DND-41 (cell line): ENCODE data around the gene CAMSAP2.

Source experiments
- ATAC-seq: fragments of 200-7000 bp; cut with Tn5 transposase; 3 replicates; pipeline ENCODE4 v1.9.1; 2021; ENCODE audit warnings: low read depth; ENCODE audit not compliant: insufficient read depth
- DNase-seq: peaks from one replicate; pipeline ENCODE4 v3.0.0-alpha.2; 2020
- H2AFZ ChIP-seq: 2 replicates; pipeline ENCODE4 v1.6.0; 2012; ENCODE audit warnings: low read depth, low read length
- H3K27ac ChIP-seq: 2 replicates; pipeline ENCODE4 v1.5.1; 2012; ENCODE audit warnings: low read length, inconsistent platforms
- H3K27me3 ChIP-seq: fragments of 200-600 bp; sonication (generic); 2 replicates; pipeline ENCODE4 v1.6.0; 2012; ENCODE audit warnings: low read length, mild to moderate bottlenecking, inconsistent platforms; ENCODE audit not compliant: insufficient read depth, poor library complexity
- H3K36me3 ChIP-seq: 2 replicates; pipeline ENCODE4 v1.5.1; 2012; ENCODE audit warnings: low read length, inconsistent platforms; ENCODE audit not compliant: insufficient read depth
- H3K4me1 ChIP-seq: 2 replicates; pipeline ENCODE4 v1.5.1; 2012; ENCODE audit warnings: mild to moderate bottlenecking, low read length; ENCODE audit not compliant: insufficient read depth
- H3K4me2 ChIP-seq: 2 replicates; pipeline ENCODE4 v1.6.0; 2012; ENCODE audit warnings: mild to moderate bottlenecking, moderate library complexity, low read length, inconsistent platforms; ENCODE audit not compliant: insufficient read depth
- H3K4me3 ChIP-seq, 2 experiments: fragments of 200-600 bp in 1 of 2; shearing (Covaris generic) in 1 of 2; 2 replicates each; pipeline ENCODE4 v1.5.1; 2012 to 2016; ENCODE audit warnings: inconsistent platforms in 2 of 2, low read length in 2 of 2, mild to moderate bottlenecking in 2 of 2, low read depth in 1 of 2, moderate library complexity in 1 of 2
- H3K79me2 ChIP-seq: 2 replicates; pipeline ENCODE4 v1.6.0; 2012; ENCODE audit warnings: low read length, inconsistent platforms; ENCODE audit not compliant: insufficient read depth
- H3K9ac ChIP-seq: 2 replicates; pipeline ENCODE4 v1.6.0; 2012; ENCODE audit warnings: low read depth, mild to moderate bottlenecking, inconsistent platforms, low read length, moderate library complexity
- H3K9me3 ChIP-seq: 2 replicates; pipeline ENCODE4 v1.5.1; 2012; ENCODE audit warnings: low read length, moderate library complexity, mild to moderate bottlenecking, inconsistent platforms; ENCODE audit not compliant: insufficient read depth, severe bottlenecking
- H4K20me1 ChIP-seq: 2 replicates; pipeline ENCODE4 v1.6.0; 2012; ENCODE audit warnings: low read length; ENCODE audit not compliant: insufficient read depth
- EZH2 ChIP-seq: IDR thresholded peaks from 3 replicates; pipeline ENCODE4 v1.6.1; 2012; ENCODE audit warnings: borderline replicate concordance, low read depth, mild to moderate bottlenecking, moderate library complexity, low read length, inconsistent platforms; ENCODE audit not compliant: severe bottlenecking
- TF ChIP-seq, protein P1 (sequence below): IDR thresholded peaks from 2 replicates; pipeline ENCODE4 v1.5.1; 2012; ENCODE audit warnings: borderline replicate concordance, low read length, moderate library complexity, mild to moderate bottlenecking; ENCODE audit not compliant: poor library complexity, severe bottlenecking; ENCODE audit errors: extremely low read depth

Gene CAMSAP2

DNA sequence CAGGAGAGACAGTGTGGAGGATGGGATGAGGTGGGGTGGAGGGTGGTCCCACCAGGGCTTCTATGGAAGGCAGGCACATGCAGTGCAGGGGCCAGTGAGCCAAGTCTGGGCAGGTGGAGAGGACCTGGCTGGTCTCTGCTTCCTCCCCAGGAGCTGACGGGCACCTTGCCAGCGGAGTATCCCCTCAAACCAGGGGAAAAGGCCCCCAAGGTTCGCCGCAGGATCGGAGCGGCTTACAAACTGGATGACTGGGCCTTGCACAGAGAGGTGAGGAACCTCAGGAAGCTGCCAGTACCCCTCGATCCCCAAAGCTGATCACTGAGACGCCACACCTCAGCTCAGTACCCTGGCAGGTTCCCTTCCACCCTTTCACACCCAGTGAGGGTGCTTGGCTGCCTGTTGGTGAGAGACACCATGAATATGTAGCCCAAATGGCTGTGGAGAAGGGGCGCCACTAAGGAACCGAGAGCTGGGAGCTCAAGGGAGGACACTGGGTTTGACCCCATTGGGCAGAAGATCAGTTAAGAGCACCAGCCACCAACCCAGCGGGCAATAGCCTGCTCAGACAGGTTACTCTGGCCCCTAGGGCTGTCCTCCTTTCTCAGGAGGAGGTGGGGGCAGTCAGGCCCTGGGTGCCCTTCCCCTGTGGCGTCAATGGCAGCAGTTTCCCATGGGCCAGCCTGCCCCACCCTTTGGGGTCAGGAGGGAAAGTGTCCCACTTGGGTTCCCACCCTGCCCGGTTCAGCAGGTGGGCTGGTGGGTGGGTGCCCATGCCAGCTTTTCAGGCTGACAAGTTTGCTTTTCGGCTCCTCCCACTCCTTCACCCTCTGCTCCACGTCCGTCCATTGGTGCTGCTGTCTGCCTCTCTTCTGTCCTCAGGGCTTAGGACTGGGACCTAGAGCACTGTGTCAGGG lies 161.5 kb downstream of the CAMSAP2 start:
- H3K9me3 ChIP-seq, result no peaks in the 10 kb centered on the region
- no peak for ATAC-seq
- H3K4me2 ChIP-seq, result no peak overlapping the region
- no peak for TF ChIP-seq EZH2
- TF ChIP-seq, protein P1, sequence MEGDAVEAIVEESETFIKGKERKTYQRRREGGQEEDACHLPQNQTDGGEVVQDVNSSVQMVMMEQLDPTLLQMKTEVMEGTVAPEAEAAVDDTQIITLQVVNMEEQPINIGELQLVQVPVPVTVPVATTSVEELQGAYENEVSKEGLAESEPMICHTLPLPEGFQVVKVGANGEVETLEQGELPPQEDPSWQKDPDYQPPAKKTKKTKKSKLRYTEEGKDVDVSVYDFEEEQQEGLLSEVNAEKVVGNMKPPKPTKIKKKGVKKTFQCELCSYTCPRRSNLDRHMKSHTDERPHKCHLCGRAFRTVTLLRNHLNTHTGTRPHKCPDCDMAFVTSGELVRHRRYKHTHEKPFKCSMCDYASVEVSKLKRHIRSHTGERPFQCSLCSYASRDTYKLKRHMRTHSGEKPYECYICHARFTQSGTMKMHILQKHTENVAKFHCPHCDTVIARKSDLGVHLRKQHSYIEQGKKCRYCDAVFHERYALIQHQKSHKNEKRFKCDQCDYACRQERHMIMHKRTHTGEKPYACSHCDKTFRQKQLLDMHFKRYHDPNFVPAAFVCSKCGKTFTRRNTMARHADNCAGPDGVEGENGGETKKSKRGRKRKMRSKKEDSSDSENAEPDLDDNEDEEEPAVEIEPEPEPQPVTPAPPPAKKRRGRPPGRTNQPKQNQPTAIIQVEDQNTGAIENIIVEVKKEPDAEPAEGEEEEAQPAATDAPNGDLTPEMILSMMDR, result no peak
- no peaks in the 10 kb centered on the region for H3K79me2 ChIP-seq
- no peak overlapping the region for H2AFZ ChIP-seq
- no peak overlapping the region for H3K4me3 ChIP-seq
- H3K36me3 ChIP-seq, result no peaks in the 10 kb centered on the region
- peaks cover 4% of the 10 kb centered on the region for H3K4me1 ChIP-seq
- no peak overlapping the region for H3K9ac ChIP-seq
- no peaks in the 10 kb centered on the region for H4K20me1 ChIP-seq
- no peaks in the 10 kb centered on the region for H3K27me3 ChIP-seq
- no peak overlapping the region for H3K27ac ChIP-seq
- no peak for DNase-seq

DNA sequence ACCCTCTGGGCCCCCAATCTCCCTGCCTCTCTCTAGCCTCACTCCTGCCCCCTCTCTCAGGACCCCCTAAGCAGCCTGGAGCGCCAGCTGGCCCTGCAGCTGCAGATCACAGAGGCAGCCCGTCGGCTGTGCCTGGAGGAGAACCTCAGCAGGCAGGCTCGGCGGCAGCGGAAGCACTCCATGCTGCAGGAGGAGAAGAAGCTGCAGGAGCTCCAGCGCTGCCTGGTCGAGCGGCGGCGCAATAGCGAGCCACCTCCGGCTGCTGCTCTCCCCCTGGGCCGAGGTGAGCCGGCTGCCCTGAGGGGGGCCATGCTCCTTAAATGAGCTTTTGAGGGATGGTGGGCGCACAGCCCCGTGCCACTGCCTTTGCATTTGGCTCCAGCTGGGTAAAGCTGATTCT lies 162.2 kb downstream of the CAMSAP2 start:
- Histone ChIP-seq H3K27ac (no peak overlapping the region), H3K9ac (no peak overlapping the region), H3K27me3 (no peaks in the 10 kb centered on the region), H4K20me1 (no peaks in the 10 kb centered on the region), H3K36me3 (no peaks in the 10 kb centered on the region), H3K9me3 (no peaks in the 10 kb centered on the region), H3K79me2 (no peaks in the 10 kb centered on the region), H3K4me2 (no peak overlapping the region), H3K4me1 (peaks cover 10% of the 10 kb centered on the region), H3K4me3 (no peak overlapping the region), H2AFZ (no peak overlapping the region)
- no peak for ATAC-seq
- no peak for TF ChIP-seq EZH2
- TF ChIP-seq, protein P1, result no peak
- no peak for DNase-seq

DNA sequence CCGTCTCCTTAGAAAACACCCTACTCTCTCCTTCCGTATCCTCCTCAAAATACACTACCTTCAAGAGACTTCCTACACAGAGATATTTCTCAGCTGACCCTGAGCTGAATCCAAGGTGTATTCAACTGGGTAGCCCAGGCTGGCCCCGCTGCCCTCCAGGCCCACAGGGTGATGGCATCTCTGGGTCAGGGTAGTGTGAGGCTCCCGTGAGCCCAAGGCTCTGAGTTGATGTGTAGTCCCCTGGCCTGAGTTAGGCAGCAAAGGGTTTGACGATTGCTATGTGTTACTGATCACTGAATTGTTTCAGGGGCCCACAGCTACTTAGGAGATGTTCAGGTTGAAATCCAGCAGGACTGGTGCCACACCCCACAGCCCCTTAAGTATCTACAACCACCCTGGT lies 162.7 kb downstream of the CAMSAP2 start:
- no peak overlapping the region for H2AFZ ChIP-seq
- H3K36me3 ChIP-seq, result no peaks in the 10 kb centered on the region
- ATAC-seq (no peak), DNase-seq (no peak)
- no peak overlapping the region for H3K27ac ChIP-seq
- no peaks in the 10 kb centered on the region for H3K79me2 ChIP-seq
- no peak overlapping the region for H3K4me2 ChIP-seq
- no peak overlapping the region for H3K4me3 ChIP-seq
- no peaks in the 10 kb centered on the region for H4K20me1 ChIP-seq
- TF ChIP-seq, protein P1, result no peak
- no peak for TF ChIP-seq EZH2
- no peak overlapping the region for H3K9ac ChIP-seq
- H3K4me1 ChIP-seq, result peaks cover 14% of the 10 kb centered on the region
- no peaks in the 10 kb centered on the region for H3K27me3 ChIP-seq
- H3K9me3 ChIP-seq, result no peaks in the 10 kb centered on the region
